Colonic mucosa (tissue), 4 donors: ENCODE data around the gene TICAM2. TPM values are rescaled to one million over a fixed set of nuclear protein-coding genes. Genes with fewer than 3 reads are reported as not detected.

Source experiments
- DNase-seq: peaks from one replicate; pipeline ENCODE4 v3.0.0-alpha.2; 2020
- H3K27ac ChIP-seq: fragments of 200-600 bp; one replicate; pipeline ENCODE4 v1.8.0; 2021
- H3K27me3 ChIP-seq: fragments of 200-600 bp; one replicate; pipeline ENCODE4 v1.8.0; 2021
- H3K36me3 ChIP-seq: fragments of 200-600 bp; one replicate; pipeline ENCODE4 v1.8.0; 2021
- H3K4me1 ChIP-seq: fragments of 200-600 bp; one replicate; pipeline ENCODE4 v1.8.0; 2021; ENCODE audit warnings: mild to moderate bottlenecking
- H3K4me3 ChIP-seq: fragments of 200-600 bp; one replicate; pipeline ENCODE4 v1.8.0; 2021
- H3K9ac ChIP-seq, 2 donors: one replicate each; pipeline ENCODE4 v1.7.0; 2013; ENCODE audit warnings: control low read depth in 2 of 2, low read depth in 2 of 2, low read length in 2 of 2
- H3K9me3 ChIP-seq: fragments of 200-600 bp; one replicate; pipeline ENCODE4 v1.8.0; 2021
- intact Hi-C: fragments of 100-400 bp; cut with DNase I; formaldehyde crosslinking; loops from one replicate; pipeline ENCODE4 v1.14.1; 2022
- total RNA-seq, 2 donors: library from RNA; stranded (reverse); fragmentation: NEBNext Ultra II Directional in 1 of 2; extraction: Animal tissue kit (Norgen Biotek cat#: 25700) in 1 of 2; gene quantifications; one replicate each; pipeline ENCODE4 v1.2.1, GENCODE V29; 2021
- TF ChIP-seq, protein P1 (sequence below): fragments of 200-600 bp; IDR thresholded peaks from one replicate; pipeline ENCODE4 v1.8.0; 2022; ENCODE audit warnings: antibody characterized with exemption, mild to moderate bottlenecking
- donor health status: healthy.
- donor health status: DM: no; HTN: no; CAD: no.
- donor health status: DM: no; HTN: no; CAD: no.

The TICAM2 gene
- total RNA-seq, 2 donors from 2014 or later: 1.2 to 2.4 TPM

DNA sequence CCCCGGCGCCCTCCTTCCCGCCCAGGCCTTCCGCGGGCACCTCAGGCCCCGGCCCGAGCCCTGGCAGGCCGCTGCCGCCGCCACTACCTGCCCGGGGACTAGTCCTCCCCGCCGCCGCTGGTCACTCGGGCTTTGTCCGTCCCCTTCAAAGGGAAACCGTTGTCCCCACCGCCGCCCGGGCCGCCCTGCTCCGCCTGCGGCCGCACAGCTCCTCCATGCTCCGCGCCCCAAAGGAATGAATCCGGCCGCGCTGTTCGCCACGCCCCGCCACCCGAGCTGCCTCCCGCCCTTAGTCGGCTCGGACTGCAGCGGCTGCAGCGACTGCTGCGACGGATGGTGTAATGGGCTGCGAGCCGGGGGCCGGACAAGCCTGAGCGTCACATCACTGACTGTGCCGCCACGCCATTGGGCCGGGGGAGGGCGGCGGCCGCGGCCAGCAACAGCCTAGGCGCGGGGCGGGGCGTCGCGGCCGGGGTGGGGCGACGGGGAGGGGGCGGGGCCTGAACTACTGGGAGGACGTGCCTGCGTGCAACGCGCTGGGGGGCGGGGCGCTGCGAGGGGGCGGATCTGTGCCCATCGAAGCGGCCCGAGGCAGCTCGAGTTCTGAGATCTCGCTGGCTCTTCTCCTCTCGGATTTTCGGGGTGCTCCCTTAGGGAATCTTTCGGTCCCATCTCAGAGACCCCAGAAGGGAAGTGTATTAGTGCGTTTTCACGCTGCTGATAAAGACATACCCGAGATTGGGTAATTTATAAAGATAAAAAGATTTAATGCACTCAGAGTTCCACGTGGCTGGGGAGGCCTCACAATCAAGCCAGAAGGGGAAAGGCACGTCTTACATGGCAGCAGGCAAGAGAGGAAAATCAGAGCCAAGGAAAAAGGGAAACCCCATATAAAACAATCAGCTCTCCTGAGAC is 57.6 kb downstream of the TICAM2 start, which contains the start of gene FEM1C:
TSS of gene FEM1C (minus strand) at position 340 of the 915 bp plus-strand sequence. CDS start 1,282 bp downstream, outside the sequence.
- peak within 1 kb of the TSS; percentile 82 for H3K4me3 ChIP-seq
- no peaks in the 10 kb centered on the region for H3K4me1 ChIP-seq
- no peaks in the 10 kb centered on the region for H3K36me3 ChIP-seq
- H3K9ac ChIP-seq: peak within 1 kb of the TSS; percentile 75 to 99
- TF ChIP-seq, protein P1, sequence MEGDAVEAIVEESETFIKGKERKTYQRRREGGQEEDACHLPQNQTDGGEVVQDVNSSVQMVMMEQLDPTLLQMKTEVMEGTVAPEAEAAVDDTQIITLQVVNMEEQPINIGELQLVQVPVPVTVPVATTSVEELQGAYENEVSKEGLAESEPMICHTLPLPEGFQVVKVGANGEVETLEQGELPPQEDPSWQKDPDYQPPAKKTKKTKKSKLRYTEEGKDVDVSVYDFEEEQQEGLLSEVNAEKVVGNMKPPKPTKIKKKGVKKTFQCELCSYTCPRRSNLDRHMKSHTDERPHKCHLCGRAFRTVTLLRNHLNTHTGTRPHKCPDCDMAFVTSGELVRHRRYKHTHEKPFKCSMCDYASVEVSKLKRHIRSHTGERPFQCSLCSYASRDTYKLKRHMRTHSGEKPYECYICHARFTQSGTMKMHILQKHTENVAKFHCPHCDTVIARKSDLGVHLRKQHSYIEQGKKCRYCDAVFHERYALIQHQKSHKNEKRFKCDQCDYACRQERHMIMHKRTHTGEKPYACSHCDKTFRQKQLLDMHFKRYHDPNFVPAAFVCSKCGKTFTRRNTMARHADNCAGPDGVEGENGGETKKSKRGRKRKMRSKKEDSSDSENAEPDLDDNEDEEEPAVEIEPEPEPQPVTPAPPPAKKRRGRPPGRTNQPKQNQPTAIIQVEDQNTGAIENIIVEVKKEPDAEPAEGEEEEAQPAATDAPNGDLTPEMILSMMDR: no peak
- no peaks in the 10 kb centered on the region for H3K27me3 ChIP-seq
- intact Hi-C loops: no loop called here
- peak within 1 kb of the TSS; percentile 100 for H3K27ac ChIP-seq
- peak; percentile 99 for DNase-seq
- H3K9me3 ChIP-seq: no peaks in the 10 kb centered on the region

DNA sequence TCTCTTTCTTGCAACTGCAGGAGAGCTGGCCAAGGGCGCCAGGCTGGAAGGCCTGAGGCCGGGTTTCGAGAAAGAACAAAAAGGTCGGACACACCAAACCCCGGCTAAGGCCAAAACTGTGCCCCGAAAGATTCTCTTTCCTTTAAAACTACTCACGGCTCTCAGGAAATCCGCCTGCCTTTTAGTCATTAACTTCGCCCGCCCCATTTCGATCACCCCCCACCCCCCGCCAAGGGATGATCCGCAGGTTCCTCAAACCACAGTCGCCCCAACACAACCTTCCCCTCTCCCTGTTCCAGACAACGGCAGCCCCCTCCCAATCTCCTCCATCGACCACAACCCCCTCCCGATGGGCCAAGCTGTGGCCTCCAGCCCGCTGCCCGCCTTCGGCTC is 58.2 kb downstream of the TICAM2 start:
- H3K4me1 ChIP-seq: no peaks in the 10 kb centered on the region
- H3K36me3 ChIP-seq: no peaks in the 10 kb centered on the region
- DNase-seq: peak; percentile 66
- intact Hi-C loops: no loop called here
- peak overlapping the region; percentile 100 for H3K27ac ChIP-seq
- peak overlapping the region; percentile 75 to 99 for H3K9ac ChIP-seq
- TF ChIP-seq, protein P1: no peak
- H3K27me3 ChIP-seq: no peaks in the 10 kb centered on the region
- peak overlapping the region; percentile 82 for H3K4me3 ChIP-seq
- no peaks in the 10 kb centered on the region for H3K9me3 ChIP-seq

DNA sequence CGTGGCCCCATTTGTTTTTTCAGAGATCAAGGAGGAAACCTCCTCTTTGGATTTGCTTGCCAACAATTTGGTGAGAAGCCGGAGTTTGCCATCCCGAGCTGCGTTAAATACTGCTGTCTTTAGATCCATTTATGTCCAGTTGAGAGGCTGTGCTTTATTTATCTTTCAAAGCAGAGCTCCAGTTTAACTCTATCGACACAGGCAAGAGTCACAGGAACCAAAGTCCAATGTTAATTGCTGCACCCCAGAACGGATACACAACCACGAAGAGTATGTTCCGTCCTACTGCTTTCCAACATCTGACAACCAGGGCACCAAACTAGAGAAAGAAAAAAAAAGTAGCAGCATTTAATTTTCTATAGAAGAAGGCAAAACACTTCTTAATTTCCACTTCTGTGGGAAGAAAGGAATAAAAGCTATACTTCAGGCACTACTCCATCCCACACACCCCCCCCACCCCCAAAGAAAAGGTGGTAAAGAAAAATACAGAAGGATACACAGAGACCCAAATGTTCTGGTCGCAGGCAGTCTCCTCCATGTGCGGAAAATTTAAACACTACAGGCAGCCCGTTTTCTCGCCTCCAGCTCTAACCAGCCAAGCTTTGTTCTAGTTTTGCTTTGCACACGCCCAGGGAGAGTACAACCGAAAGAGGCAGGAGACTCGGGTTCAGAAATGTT is 58.8 kb downstream of the TICAM2 start:
- H3K4me1 ChIP-seq: no peaks in the 10 kb centered on the region
- no peaks in the 10 kb centered on the region for H3K27me3 ChIP-seq
- intact Hi-C loops: no loop called here
- H3K36me3 ChIP-seq: no peaks in the 10 kb centered on the region
- H3K4me3 ChIP-seq: peak overlapping the region; percentile 82
- H3K9me3 ChIP-seq: no peaks in the 10 kb centered on the region
- peak overlapping the region; percentile 100 for H3K27ac ChIP-seq
- peak; percentile 67 for DNase-seq
- H3K9ac ChIP-seq: peak overlapping the region; percentile 75 to 99
- TF ChIP-seq, protein P1: no peak

DNA sequence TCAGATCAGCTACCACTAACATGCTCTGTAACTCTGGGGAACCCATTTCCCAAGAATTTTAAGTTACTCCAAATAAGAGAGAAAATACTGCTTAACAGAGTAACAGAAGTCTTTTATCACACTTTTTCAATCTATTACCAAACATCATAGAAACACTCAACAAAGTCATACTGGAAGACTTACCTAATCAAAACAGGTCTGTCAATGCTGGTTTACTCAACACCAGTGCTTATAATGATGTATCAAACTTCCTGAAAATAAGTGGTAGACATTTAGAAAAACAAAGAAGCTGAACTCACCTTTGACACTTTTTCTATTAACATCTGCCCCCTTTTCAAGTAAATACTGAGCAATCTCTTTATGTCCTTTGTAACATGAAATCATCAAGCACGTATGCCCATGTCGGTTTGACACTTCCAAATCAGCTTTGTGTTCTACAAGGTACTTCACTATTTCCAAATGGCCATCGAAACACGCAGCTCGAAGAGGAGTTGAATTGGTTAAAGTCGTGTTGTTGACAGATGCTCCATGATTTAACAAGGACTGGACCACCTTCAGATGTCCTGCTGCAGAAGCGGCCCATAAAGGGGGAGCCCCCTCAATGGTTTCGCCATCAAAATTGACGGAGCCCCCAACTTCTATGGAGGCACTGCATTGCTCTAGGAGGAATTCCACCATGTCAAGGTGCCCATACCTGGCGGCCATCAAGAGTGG is 59.5 kb downstream of the TICAM2 start:
- Histone ChIP-seq H3K9me3 (no peaks in the 10 kb centered on the region), H3K27me3 (no peaks in the 10 kb centered on the region), H3K36me3 (no peaks in the 10 kb centered on the region), H3K9ac (peak overlapping the region; percentile 8 to 99), H3K27ac (peak overlapping the region; percentile 100), H3K4me1 (peaks cover 3% of the 10 kb centered on the region), H3K4me3 (peak overlapping the region; percentile 82)
- TF ChIP-seq, protein P1: no peak
- no peak for DNase-seq
- intact Hi-C loops: no loop called here

DNA sequence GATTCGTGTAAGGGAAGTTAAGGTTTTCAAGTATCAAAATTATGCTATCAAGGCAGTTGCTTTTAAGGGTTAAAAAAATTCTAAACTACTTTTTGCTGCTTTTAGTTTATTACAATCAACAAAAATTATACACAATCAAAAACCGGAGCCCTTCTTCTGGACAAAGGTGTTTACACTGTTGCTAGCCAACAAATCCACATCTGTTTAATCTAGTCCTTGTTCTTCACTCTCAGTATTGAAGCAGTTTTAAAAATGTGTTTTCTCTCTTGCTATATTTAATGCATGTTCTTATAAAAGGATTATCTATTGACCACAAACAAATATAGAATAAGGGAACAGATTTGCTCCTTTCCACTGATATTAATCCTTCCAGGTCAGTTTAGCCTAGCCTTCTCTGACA is 60.2 kb downstream of the TICAM2 start:
- Histone ChIP-seq H3K9me3 (no peaks in the 10 kb centered on the region), H3K9ac (peak overlapping the region in 1 of 2 donors; percentile 99), H3K27me3 (no peaks in the 10 kb centered on the region), H3K27ac (peak overlapping the region; percentile 100), H3K4me1 (peaks cover 4% of the 10 kb centered on the region), H3K4me3 (peak overlapping the region; percentile 82), H3K36me3 (no peaks in the 10 kb centered on the region)
- TF ChIP-seq, protein P1: no peak
- DNase-seq: no peak
- intact Hi-C loops: no loop called here
